ENCODE data around the gene KCNN4. TPM values are rescaled to one million over a fixed set of nuclear protein-coding genes. Genes with fewer than 3 reads are reported as not detected.

The KCNN4 gene
- total and polyA plus RNA-seq, 2 donors (not counting 3 experiments of a cell fraction or from before 2014, with no cell fraction given), result 0.29 TPM; not detected in 1

GRCh38 chr19:43786665-43787064 is 5.9 kb upstream of the KCNN4 start:
- dilution Hi-C loops (cut with MboI; ENCODE audit: extremely low pct_ligation_motif_present, low sequenced_read_pairs), result no loop called here
- Histone ChIP-seq H3K36me3 (ENCODE audit: control insufficient read depth in 2 of 2, extremely low read depth in 1 of 2, insufficient read depth in 2 of 2, low read length in 2 of 2) (no peaks in the 10 kb centered on the region), H4K20me1 (replicated peaks; ENCODE audit: control insufficient read depth, extremely low read depth, insufficient read depth, low read length) (no peaks in the 10 kb centered on the region), H3K27ac (ENCODE audit: insufficient read depth, low read depth, low read length) (no peak overlapping the region), H3K4me2 (ENCODE audit: insufficient read depth, low read length) (no peak overlapping the region), H3K4me1 (ENCODE audit: control insufficient read depth, extremely low read depth, insufficient read depth, low read length) (peaks cover 10% of the 10 kb centered on the region), H3K27me3 (ENCODE audit: control insufficient read depth in 2 of 2, insufficient read depth in 2 of 2, low read length in 2 of 2) (no peaks in the 10 kb centered on the region), H2AFZ (ENCODE audit: low read depth, low read length) (no peak overlapping the region), H3K79me2 (ENCODE audit: control insufficient read depth, insufficient read depth, low read length) (no peaks in the 10 kb centered on the region), H3K9me1 (replicated peaks; ENCODE audit: control insufficient read depth, extremely low read depth, insufficient read depth, low read length) (no peaks in the 10 kb centered on the region), H3K9me3 (replicated peaks; ENCODE audit: control insufficient read depth, insufficient read depth, low read length) (no peaks in the 10 kb centered on the region), H3K4me3 (replicated peaks in 1 of 3; ENCODE audit: insufficient read depth in 1 of 3, low read depth in 1 of 3, low read length in 3 of 3) (no peak overlapping the region), H3K9ac (replicated peaks; ENCODE audit: extremely low read depth, insufficient read depth, low read length) (no peak overlapping the region)
- BruUV-seq (replicated peaks), result no TSS peak
- no peak for DNase-seq (ENCODE audit: low read depth, low spot score)
- TF ChIP-seq EZH2 (IDR thresholded peaks at IDR 0.05; ENCODE audit: borderline replicate concordance, low read depth, low read length, severe bottlenecking) (no peak), GATA2 (IDR thresholded peaks at IDR 0.05; ENCODE audit: insufficient read depth, insufficient read length, low read depth, low read length) (no peak), FOS (IDR thresholded peaks at IDR 0.05; ENCODE audit: borderline replicate concordance, insufficient read depth, low read length) (no peak), MYC (IDR thresholded peaks at IDR 0.05; ENCODE audit: low read depth, low read length) (no peak), POLR2AphosphoS5 (IDR thresholded peaks at IDR 0.05; ENCODE audit: insufficient read depth, low read depth, low read length) (no peak), POLR2A (IDR thresholded peaks at IDR 0.05; ENCODE audit: low read depth, low read length) (no peak), MAX (IDR thresholded peaks at IDR 0.05; ENCODE audit: insufficient read depth, insufficient read length) (no peak), JUN (IDR thresholded peaks at IDR 0.05; ENCODE audit: borderline replicate concordance, insufficient read depth, insufficient read length, low read depth) (no peak)
- ChIA-PET CTCF (interaction anchor here (0.6 to 3.1 kb wide), 5 partner anchors 12 to 114 kb away, joined by 3 to 24 read pairs (median 4); no protein-coding TSS in a partner anchor), POLR2A (no interaction called here)
- intact Hi-C loops (cut with micrococcal nuclease), result no loop called here
- no peak for FAIRE-seq
